ENCODE data around the gene NUBP2.

NUBP2 gene

GRCh38 chr16:1782408-1783264, at the start of gene NUBP2, which contains the start of gene SPSB3:
Gene NUBP2, plus strand, starts transcription at chr16:1782960. Its CDS starts 61 bp downstream, at chr16:1783021.
Gene SPSB3, minus strand, starts transcription at chr16:1782571. Its CDS starts 1,088 bp downstream, at chr16:1781483.
- DNase-seq: peak; percentile 99

GRCh38 chr16:1734123-1734522, 48.6 kb upstream of the NUBP2 start:
- DNase-seq: no peak

GRCh38 chr16:1734816-1735215, 47.9 kb upstream of the NUBP2 start:
- DNase-seq: no peak

GRCh38 chr16:1740234-1740633, 42.5 kb upstream of the NUBP2 start:
- DNase-seq: no peak

- no peak for DNase-seq
These were observed 41.8 kb upstream of the NUBP2 start for GRCh38 chr16:1740781-1741490.

GRCh38 chr16:1741553-1742165, 41.1 kb upstream of the NUBP2 start:
- no peak for DNase-seq

GRCh38 chr16:1743376-1744337, 39.1 kb upstream of the NUBP2 start:
- DNase-seq: no peak

- DNase-seq: no peak
These were observed 38.4 kb upstream of the NUBP2 start for GRCh38 chr16:1744338-1744840.

- DNase-seq: no peak
These were observed 37.4 kb upstream of the NUBP2 start for GRCh38 chr16:1745181-1745899.

GRCh38 chr16:1745900-1746692, 36.7 kb upstream of the NUBP2 start:
- no peak for DNase-seq

- no peak for DNase-seq
These were observed 36.0 kb upstream of the NUBP2 start for GRCh38 chr16:1746693-1747195.

- no peak for DNase-seq
These were observed 34.8 kb upstream of the NUBP2 start for GRCh38 chr16:1747934-1748333.

GRCh38 chr16:1749152-1750117, 33.3 kb upstream of the NUBP2 start:
- DNase-seq: no peak

- no peak for DNase-seq
These were observed 30.8 kb upstream of the NUBP2 start for GRCh38 chr16:1751946-1752345.

GRCh38 chr16:1752853-1753252, 29.9 kb upstream of the NUBP2 start:
- DNase-seq: no peak

GRCh38 chr16:1754204-1754603, 28.6 kb upstream of the NUBP2 start:
- no peak for DNase-seq

- DNase-seq: no peak
These were observed 24.9 kb upstream of the NUBP2 start for GRCh38 chr16:1757714-1758461.

- no peak for DNase-seq
These were observed 23.8 kb upstream of the NUBP2 start for GRCh38 chr16:1758923-1759322.
